ENCODE results near the gene CLN6.
"Not testable (repeated sequence)": the region's sequence is repeated elsewhere in the genome, so short reads cannot be mapped to it uniquely, and the experiment has no call there.

CLN6 gene

GRCh38 chr15:68221530-68222431 lies 7.7 kb downstream of the CLN6 start:
- DNase-seq, result not testable (repeated sequence)

DNA sequence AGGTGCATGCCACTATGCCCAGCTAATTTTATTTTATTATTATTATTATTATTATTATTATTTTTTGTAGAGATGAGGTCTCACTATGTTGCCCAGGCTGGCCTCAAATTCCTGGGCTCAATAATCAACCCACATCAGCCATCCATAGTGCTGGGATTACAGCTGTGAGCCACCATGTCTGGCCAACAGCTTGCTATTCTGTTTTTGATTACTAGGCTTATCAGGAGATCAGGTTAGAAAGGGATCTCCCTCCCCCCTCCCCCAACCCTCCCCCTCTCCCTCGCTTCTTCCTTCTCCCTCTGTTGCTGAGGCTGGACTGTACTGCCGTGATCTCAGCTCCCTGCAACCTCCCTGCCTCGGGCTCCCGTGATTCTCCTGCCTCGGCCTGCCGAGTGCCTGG lies 8.6 kb downstream of the CLN6 start:
- DNase-seq, result no peak

GRCh38 chr15:68220489-68220888 lies 9.0 kb downstream of the CLN6 start:
- no peak for DNase-seq

DNA sequence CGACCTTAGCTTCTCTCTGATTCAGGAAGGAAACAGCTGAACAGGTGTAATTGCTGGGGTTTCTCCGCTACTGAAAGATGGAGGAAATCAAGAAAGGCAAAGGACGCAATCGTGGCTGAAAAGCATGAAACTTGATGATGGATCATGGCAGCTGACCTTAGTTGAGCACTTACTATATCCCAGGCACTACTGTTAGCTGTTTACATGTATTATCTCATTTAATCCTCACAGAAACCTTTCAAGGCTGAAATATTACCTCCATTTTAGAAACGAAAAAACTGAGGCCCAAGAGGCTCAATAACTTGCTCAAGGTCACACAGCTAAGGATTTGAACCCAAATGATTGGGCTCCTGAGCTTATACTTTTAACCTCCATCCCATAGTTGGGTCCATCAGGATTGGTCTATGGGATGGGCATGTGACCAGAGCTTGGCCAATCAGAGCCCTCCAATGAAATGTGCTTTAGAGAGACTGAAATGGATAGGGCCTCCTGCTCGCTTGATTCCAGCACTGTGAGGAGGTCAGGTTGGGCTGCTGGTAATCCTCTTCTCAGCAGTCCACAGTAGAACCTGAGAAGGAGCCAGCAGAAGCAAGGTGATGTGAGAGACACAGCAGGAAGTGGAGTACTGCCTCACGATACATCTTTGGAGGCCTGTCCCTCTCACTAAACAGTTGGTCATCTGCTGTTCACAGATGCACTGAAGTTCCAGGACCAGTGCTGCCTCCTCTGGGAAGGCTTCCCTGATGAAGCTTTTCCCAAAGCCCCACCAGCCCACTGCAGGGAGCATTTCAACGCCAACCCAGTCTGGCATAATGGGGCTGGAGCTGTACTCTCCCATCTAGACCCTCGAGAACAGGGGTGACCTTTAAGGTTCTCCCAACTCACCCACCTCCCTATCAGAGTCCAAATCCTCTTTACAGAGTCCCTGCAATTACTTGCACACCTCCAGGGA lies 10.4 kb downstream of the CLN6 start:
- DNase-seq, result no peak

- DNase-seq, result no peak
Observed at GRCh38 chr15:68218331-68218730, 11.2 kb downstream of the CLN6 start.

GRCh38 chr15:68217341-68217740 lies 12.2 kb downstream of the CLN6 start:
- DNase-seq, result no peak

DNA sequence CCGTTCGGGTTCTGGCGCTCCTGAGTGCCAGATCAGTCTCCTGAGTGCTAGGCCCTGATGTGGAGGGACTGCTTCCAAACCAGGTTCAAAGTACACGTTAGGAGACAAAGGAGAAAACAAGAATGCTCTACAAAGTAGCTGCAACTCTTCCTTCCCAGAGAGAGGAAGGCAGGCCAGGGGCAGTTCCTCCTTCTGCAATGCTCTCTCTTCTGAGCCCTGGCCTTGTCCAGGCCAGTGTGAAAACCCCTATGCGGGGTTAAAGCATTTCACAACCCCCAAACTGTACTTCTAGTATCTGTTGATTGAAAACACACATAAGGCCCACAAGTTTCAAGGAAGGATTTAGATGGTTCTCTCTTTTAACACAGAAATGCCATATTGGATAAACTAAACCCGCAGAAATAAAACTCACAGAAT lies 14.7 kb downstream of the CLN6 start:
- no peak for DNase-seq

- no peak for DNase-seq
Observed at GRCh38 chr15:68213991-68214837, 15.3 kb downstream of the CLN6 start.

- not testable (repeated sequence) for DNase-seq
Observed at GRCh38 chr15:68213491-68213845, 16.1 kb downstream of the CLN6 start.

DNA sequence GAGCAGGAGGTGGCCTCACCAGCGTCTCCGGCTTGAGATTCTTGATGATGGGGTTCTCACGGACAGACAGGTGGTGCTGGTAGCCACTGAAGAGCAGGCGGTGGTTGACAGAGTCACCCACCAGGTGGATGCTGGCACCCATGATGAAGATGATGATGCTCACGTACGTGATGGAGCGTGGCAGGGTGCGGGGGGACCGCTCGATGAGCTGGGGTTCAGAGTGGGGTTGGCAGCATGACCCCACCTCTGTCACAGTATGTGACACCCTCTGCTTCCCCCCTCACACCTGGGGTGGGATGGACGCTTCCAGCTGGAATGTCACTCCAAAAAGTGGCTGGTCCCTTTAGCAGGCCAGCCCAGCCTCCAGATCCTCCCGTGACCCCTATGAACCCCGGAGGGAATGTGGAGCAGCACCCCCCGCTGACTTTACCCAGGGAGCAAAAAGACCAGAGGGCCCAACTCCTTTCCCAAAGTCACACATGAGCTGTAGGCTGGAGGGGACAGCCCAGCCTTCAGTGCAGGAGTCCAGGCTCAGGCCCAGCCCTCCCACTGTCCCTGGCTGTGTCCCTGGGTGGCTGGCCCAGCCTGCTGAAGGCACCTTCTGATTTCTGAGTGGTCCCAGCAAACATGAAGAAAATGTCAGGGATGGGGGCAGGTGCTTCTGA lies 17.7 kb downstream of the CLN6 start:
- DNase-seq, result no peak

- no peak for DNase-seq
Observed at GRCh38 chr15:68210821-68211655, 18.5 kb downstream of the CLN6 start.

GRCh38 chr15:68210409-68210756 lies 19.1 kb downstream of the CLN6 start:
- no peak for DNase-seq

DNA sequence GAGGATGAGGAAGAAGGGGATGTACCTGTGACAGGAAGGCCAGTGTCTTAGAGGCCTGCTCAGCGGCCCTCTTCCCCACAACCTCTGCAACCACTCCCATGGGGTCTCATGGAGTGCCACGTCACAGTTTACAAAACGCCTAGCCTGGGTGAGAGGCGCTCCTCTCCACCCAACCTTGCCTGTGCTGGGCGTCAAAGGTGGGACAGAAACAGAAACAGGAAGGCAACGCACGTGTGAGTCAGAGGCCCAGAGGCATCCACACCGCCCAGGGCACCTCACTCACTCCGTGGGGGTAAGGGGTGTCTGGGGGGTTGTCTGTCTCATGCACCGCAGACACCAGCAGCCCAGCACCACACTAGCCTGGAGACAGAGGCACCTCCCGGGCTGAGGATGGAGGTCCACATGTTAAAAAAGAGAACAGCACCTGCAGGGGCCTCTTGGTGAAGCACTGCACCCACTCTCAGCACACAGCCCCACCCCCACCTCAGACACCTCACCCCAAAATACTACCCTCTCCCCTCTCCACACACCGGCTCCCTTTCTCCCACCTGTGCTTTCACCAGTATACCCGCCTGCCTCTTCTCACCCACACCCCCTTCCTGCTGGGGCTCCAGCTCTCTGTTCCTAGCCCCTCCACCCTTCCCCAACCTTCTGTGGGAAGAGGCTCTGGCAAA lies 19.7 kb downstream of the CLN6 start:
- DNase-seq, result no peak

DNA sequence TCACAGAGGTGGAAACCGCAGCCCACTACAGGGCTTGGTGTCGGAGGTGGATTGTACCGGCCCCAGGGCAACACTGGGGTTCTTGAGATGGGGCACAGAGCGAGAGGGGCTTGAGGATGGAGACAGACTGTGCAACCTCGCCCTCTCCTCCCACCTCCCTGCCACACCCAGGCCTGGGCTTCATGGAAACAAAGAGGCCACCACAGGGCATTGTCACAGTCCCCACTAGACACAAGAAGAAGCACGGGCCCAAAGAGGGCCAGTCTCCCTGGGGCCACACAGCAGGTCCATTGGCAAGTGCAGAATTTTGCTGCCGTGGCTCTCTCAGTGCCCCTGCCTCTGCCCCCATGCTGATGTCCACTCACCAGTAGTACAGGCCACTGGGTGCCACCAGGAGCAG lies 20.3 kb downstream of the CLN6 start:
- no peak for DNase-seq

GRCh38 chr15:68208636-68209240 lies 20.8 kb downstream of the CLN6 start:
- no peak for DNase-seq

- DNase-seq, result no peak
Observed at GRCh38 chr15:68208136-68208535, 21.4 kb downstream of the CLN6 start.

- DNase-seq, result no peak
Observed at GRCh38 chr15:68207176-68207935, 22.2 kb downstream of the CLN6 start.

DNA sequence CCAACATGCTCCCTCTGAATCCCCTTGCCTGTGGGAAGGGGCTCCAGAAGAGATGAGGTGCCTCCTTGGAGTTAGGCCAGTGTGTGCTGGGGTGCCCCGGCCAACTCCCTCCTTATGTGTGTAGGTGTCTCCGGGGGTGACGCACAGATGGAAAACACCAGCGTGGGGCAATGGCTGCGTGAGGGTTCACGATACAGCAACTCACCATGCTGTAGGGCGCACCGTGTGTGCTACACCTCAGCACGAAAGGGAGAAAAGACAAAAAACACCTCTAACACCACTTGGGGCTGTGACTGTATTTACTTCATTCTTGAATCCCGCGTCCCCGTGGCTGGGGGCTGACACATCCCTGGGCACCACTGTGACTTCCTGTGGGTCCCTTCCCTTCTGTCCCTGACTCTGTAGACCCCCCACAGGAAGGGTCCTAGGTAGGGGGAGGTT lies 22.8 kb downstream of the CLN6 start:
- no peak for DNase-seq

DNA sequence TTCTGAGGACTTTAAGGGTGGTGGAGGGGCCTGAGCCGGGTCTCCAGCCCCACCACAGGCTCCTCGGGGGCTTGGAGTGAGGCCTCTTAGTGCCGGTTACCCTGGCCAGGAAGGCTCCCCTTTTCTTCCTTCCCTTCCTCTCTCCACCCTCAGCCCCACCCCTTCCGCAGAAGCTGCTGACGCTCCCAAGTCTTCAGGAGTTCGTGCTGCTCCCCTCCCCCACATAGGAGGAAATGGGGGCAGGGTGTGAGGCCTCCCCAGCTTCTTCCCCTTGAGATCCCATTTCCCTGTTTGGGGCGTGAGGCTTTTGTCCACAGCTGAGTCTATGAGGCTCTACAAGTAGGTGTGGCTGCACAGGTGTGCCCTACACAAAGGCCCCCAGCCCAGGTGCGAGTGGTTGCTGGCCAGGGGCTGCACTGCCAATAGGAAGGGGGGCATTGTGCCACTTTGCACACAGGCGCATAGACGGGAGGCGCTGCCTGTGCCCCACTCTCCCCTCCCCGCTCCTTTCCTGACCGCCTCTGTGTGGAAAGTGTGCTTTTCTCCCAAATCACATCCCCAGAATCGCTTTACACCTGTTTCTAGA lies 23.5 kb downstream of the CLN6 start:
- no peak for DNase-seq
